Sigmoid colon (tissue), 4 donors: ENCODE results near the gene COL23A1.

Source experiments
- EP300 ChIP-seq, 4 donors: sonication (generic); formaldehyde crosslinking; IDR thresholded peaks; one replicate each; pipeline ENCODE4 v1.6.1; 2017; ENCODE audit warnings: antibody characterized with exemption in 4 of 4
- TF ChIP-seq, protein P1 (sequence below), 4 experiments: fragments of 450-650 bp in 3 of 4; fragments of 200-600 bp in 1 of 4; IDR thresholded peaks; one replicate each; pipeline ENCODE4 v1.5.1; 2016 to 2019; ENCODE audit warnings: antibody characterized with exemption in 4 of 4, mild to moderate bottlenecking in 3 of 4, moderate library complexity in 2 of 4

DNA sequence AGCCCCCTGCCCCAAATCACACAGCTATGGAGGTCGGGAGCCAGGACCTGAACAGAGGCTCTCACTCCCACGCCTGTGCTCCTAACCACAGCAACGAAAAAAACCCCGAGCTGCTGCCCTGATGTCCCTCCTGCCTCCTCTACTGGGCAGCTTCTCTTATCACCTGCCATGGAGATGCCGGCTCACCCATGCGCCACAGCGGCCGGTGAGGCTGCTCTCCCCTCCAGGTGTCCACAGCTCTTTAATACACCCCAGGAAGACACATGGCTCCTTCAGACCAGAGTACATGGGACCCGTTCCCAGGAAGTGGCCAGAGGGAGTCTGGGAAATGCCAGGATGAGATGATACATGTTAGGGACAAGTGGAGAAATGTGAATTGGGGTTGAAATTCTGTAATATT, 110.9 kb downstream of the COL23A1 start:
- TF ChIP-seq, protein P1, sequence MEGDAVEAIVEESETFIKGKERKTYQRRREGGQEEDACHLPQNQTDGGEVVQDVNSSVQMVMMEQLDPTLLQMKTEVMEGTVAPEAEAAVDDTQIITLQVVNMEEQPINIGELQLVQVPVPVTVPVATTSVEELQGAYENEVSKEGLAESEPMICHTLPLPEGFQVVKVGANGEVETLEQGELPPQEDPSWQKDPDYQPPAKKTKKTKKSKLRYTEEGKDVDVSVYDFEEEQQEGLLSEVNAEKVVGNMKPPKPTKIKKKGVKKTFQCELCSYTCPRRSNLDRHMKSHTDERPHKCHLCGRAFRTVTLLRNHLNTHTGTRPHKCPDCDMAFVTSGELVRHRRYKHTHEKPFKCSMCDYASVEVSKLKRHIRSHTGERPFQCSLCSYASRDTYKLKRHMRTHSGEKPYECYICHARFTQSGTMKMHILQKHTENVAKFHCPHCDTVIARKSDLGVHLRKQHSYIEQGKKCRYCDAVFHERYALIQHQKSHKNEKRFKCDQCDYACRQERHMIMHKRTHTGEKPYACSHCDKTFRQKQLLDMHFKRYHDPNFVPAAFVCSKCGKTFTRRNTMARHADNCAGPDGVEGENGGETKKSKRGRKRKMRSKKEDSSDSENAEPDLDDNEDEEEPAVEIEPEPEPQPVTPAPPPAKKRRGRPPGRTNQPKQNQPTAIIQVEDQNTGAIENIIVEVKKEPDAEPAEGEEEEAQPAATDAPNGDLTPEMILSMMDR (IDR thresholded peaks at IDR 0.05), result no peak
- TF ChIP-seq EP300 (IDR thresholded peaks at IDR 0.05), result no peak
